SK-N-SH (cell line): ENCODE data around the gene OR10P1.

Experiments
- GATA2 ChIP-seq: sonication (generic); formaldehyde crosslinking; IDR thresholded peaks from 2 replicates; pipeline ENCODE4 v1.5.0; 2020; ENCODE audit warnings: mild to moderate bottlenecking, missing genetic modification reagents
- POLR2AphosphoS5 ChIP-seq: IDR thresholded peaks from 2 replicates; pipeline ENCODE4 v1.6.1; 2012; ENCODE audit warnings: low read depth, low read length
- TF ChIP-seq, protein P1 (sequence below): fragments of 200-600 bp; sonication (generic); IDR thresholded peaks from 2 replicates; pipeline ENCODE4 v1.6.1; 2017; ENCODE audit warnings: antibody characterized with exemption, mild to moderate bottlenecking, moderate library complexity
- TF ChIP-seq, protein P2 (sequence below): IDR thresholded peaks from 2 replicates; pipeline ENCODE4; 2012

GRCh38 chr12:55641595-55641994, 4.9 kb downstream of the OR10P1 start:
- TF ChIP-seq, protein P1, sequence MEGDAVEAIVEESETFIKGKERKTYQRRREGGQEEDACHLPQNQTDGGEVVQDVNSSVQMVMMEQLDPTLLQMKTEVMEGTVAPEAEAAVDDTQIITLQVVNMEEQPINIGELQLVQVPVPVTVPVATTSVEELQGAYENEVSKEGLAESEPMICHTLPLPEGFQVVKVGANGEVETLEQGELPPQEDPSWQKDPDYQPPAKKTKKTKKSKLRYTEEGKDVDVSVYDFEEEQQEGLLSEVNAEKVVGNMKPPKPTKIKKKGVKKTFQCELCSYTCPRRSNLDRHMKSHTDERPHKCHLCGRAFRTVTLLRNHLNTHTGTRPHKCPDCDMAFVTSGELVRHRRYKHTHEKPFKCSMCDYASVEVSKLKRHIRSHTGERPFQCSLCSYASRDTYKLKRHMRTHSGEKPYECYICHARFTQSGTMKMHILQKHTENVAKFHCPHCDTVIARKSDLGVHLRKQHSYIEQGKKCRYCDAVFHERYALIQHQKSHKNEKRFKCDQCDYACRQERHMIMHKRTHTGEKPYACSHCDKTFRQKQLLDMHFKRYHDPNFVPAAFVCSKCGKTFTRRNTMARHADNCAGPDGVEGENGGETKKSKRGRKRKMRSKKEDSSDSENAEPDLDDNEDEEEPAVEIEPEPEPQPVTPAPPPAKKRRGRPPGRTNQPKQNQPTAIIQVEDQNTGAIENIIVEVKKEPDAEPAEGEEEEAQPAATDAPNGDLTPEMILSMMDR: no peak
- no peak for TF ChIP-seq POLR2AphosphoS5
- TF ChIP-seq, protein P2, sequence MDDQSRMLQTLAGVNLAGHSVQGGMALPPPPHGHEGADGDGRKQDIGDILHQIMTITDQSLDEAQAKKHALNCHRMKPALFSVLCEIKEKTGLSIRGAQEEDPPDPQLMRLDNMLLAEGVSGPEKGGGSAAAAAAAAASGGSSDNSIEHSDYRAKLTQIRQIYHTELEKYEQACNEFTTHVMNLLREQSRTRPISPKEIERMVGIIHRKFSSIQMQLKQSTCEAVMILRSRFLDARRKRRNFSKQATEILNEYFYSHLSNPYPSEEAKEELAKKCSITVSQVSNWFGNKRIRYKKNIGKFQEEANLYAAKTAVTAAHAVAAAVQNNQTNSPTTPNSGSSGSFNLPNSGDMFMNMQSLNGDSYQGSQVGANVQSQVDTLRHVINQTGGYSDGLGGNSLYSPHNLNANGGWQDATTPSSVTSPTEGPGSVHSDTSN: no peak
- no peak for TF ChIP-seq GATA2 (CRISPR knock-in tag)
